ENCODE data around the gene DNAH1. TPM values are rescaled to one million over a fixed set of nuclear protein-coding genes. Genes with fewer than 3 reads are reported as not detected.

DNAH1 gene
- total RNA-seq, 1 experiment from 2014 or later, result 8.3 TPM

- Histone ChIP-seq H3K9me3 (ENCODE audit: low read length) (no peaks in the 10 kb centered on the region), H3K79me2 (ENCODE audit: low read length) (no peaks in the 10 kb centered on the region), H3K27ac (ENCODE audit: low read length) (no peak overlapping the region), H2AFZ (ENCODE audit: low read length) (no peak overlapping the region), H3K9ac (ENCODE audit: low read length) (no peak overlapping the region), H3K4me2 (ENCODE audit: low read depth, low read length, poor library complexity, severe bottlenecking) (no peak overlapping the region), H3K36me3 (ENCODE audit: insufficient read depth, low read length) (no peaks in the 10 kb centered on the region), H3K9me2 (replicated peaks; ENCODE audit: insufficient read depth, low read length) (no peaks in the 10 kb centered on the region), H3K4me3 (ENCODE audit: low read length) (no peak overlapping the region), H3K4me1 (ENCODE audit: low read length) (no peaks in the 10 kb centered on the region), H3K27me3 (ENCODE audit: low read length) (no peaks in the 10 kb centered on the region), H4K20me1 (ENCODE audit: insufficient read depth, low read depth, low read length) (no peaks in the 10 kb centered on the region)
- DNase-seq, result no peak
These were observed 78.0 kb downstream of the DNAH1 start for GRCh38 chr3:52393959-52394670.

- Histone ChIP-seq H3K4me2 (ENCODE audit: low read depth, low read length, poor library complexity, severe bottlenecking) (no peak overlapping the region), H3K4me1 (ENCODE audit: low read length) (no peaks in the 10 kb centered on the region), H3K79me2 (ENCODE audit: low read length) (no peaks in the 10 kb centered on the region), H3K9ac (ENCODE audit: low read length) (no peak overlapping the region), H4K20me1 (ENCODE audit: insufficient read depth, low read depth, low read length) (no peaks in the 10 kb centered on the region), H3K27me3 (ENCODE audit: low read length) (no peaks in the 10 kb centered on the region), H3K4me3 (ENCODE audit: low read length) (no peak overlapping the region), H3K36me3 (ENCODE audit: insufficient read depth, low read length) (no peaks in the 10 kb centered on the region), H3K9me3 (ENCODE audit: low read length) (no peaks in the 10 kb centered on the region), H3K9me2 (replicated peaks; ENCODE audit: insufficient read depth, low read length) (no peaks in the 10 kb centered on the region), H2AFZ (ENCODE audit: low read length) (no peak overlapping the region), H3K27ac (ENCODE audit: low read length) (no peak overlapping the region)
- no peak for DNase-seq
These were observed 78.8 kb downstream of the DNAH1 start for GRCh38 chr3:52394751-52395502.

- no peak overlapping the region for H3K9ac ChIP-seq (ENCODE audit: low read length)
These were observed 79.4 kb downstream of the DNAH1 start for GRCh38 chr3:52395503-52395865.

GRCh38 chr3:52396011-52396906 is 80.1 kb downstream of the DNAH1 start:
- H3K9me2 ChIP-seq (replicated peaks; ENCODE audit: insufficient read depth, low read length), result no peaks in the 10 kb centered on the region
- no peak for DNase-seq

More at GRCh38 chr3:52395503-52395865, 79.4 kb downstream of the DNAH1 start:
- no peaks in the 10 kb centered on the region for H3K36me3 ChIP-seq (ENCODE audit: insufficient read depth, low read length)
- no peak overlapping the region for H3K4me3 ChIP-seq (ENCODE audit: low read length)
- H4K20me1 ChIP-seq (ENCODE audit: insufficient read depth, low read depth, low read length), result no peaks in the 10 kb centered on the region
- H3K9me3 ChIP-seq (ENCODE audit: low read length), result no peaks in the 10 kb centered on the region
- H3K9me2 ChIP-seq (replicated peaks; ENCODE audit: insufficient read depth, low read length), result no peaks in the 10 kb centered on the region
- H3K27ac ChIP-seq (ENCODE audit: low read length), result no peak overlapping the region
- H3K27me3 ChIP-seq (ENCODE audit: low read length), result no peaks in the 10 kb centered on the region
- H3K79me2 ChIP-seq (ENCODE audit: low read length), result no peaks in the 10 kb centered on the region
- no peaks in the 10 kb centered on the region for H3K4me1 ChIP-seq (ENCODE audit: low read length)
- no peak for DNase-seq
- H3K4me2 ChIP-seq (ENCODE audit: low read depth, low read length, poor library complexity, severe bottlenecking), result no peak overlapping the region
- no peak overlapping the region for H2AFZ ChIP-seq (ENCODE audit: low read length)

GRCh38 chr3:52396907-52397591 is 80.9 kb downstream of the DNAH1 start:
- no peaks in the 10 kb centered on the region for H3K4me1 ChIP-seq (ENCODE audit: low read length)
- no peaks in the 10 kb centered on the region for H3K27me3 ChIP-seq (ENCODE audit: low read length)
- no peak overlapping the region for H3K9ac ChIP-seq (ENCODE audit: low read length)
- DNase-seq, result no peak
- H3K9me3 ChIP-seq (ENCODE audit: low read length), result no peaks in the 10 kb centered on the region
- no peaks in the 10 kb centered on the region for H3K79me2 ChIP-seq (ENCODE audit: low read length)
- H3K4me2 ChIP-seq (ENCODE audit: low read depth, low read length, poor library complexity, severe bottlenecking), result no peak overlapping the region
- no peak overlapping the region for H3K27ac ChIP-seq (ENCODE audit: low read length)
- no peaks in the 10 kb centered on the region for H4K20me1 ChIP-seq (ENCODE audit: insufficient read depth, low read depth, low read length)
- no peaks in the 10 kb centered on the region for H3K9me2 ChIP-seq (replicated peaks; ENCODE audit: insufficient read depth, low read length)
- no peaks in the 10 kb centered on the region for H3K36me3 ChIP-seq (ENCODE audit: insufficient read depth, low read length)
- no peak overlapping the region for H3K4me3 ChIP-seq (ENCODE audit: low read length)
- no peak overlapping the region for H2AFZ ChIP-seq (ENCODE audit: low read length)

More at GRCh38 chr3:52396011-52396906, 80.1 kb downstream of the DNAH1 start:
- no peak overlapping the region for H3K4me3 ChIP-seq (ENCODE audit: low read length)
- no peak overlapping the region for H3K27ac ChIP-seq (ENCODE audit: low read length)
- H3K9ac ChIP-seq (ENCODE audit: low read length), result no peak overlapping the region
- no peaks in the 10 kb centered on the region for H4K20me1 ChIP-seq (ENCODE audit: insufficient read depth, low read depth, low read length)
- H2AFZ ChIP-seq (ENCODE audit: low read length), result no peak overlapping the region
- no peaks in the 10 kb centered on the region for H3K27me3 ChIP-seq (ENCODE audit: low read length)
- H3K9me3 ChIP-seq (ENCODE audit: low read length), result no peaks in the 10 kb centered on the region
- no peak overlapping the region for H3K4me2 ChIP-seq (ENCODE audit: low read depth, low read length, poor library complexity, severe bottlenecking)
- no peaks in the 10 kb centered on the region for H3K79me2 ChIP-seq (ENCODE audit: low read length)
- no peaks in the 10 kb centered on the region for H3K4me1 ChIP-seq (ENCODE audit: low read length)
- H3K36me3 ChIP-seq (ENCODE audit: insufficient read depth, low read length), result no peaks in the 10 kb centered on the region

- H3K36me3 ChIP-seq (ENCODE audit: insufficient read depth, low read length), result no peaks in the 10 kb centered on the region
These were observed 81.7 kb downstream of the DNAH1 start for GRCh38 chr3:52397676-52398399.

GRCh38 chr3:52398670-52399081 is 82.6 kb downstream of the DNAH1 start:
- no peak overlapping the region for H3K4me2 ChIP-seq (ENCODE audit: low read depth, low read length, poor library complexity, severe bottlenecking)
- H3K4me1 ChIP-seq (ENCODE audit: low read length), result no peaks in the 10 kb centered on the region
- DNase-seq, result no peak
- H3K4me3 ChIP-seq (ENCODE audit: low read length), result no peak overlapping the region
- no peak overlapping the region for H2AFZ ChIP-seq (ENCODE audit: low read length)
- H3K9me2 ChIP-seq (replicated peaks; ENCODE audit: insufficient read depth, low read length), result no peaks in the 10 kb centered on the region
- no peaks in the 10 kb centered on the region for H3K79me2 ChIP-seq (ENCODE audit: low read length)
- no peak overlapping the region for H3K27ac ChIP-seq (ENCODE audit: low read length)
- no peaks in the 10 kb centered on the region for H4K20me1 ChIP-seq (ENCODE audit: insufficient read depth, low read depth, low read length)
- H3K9me3 ChIP-seq (ENCODE audit: low read length), result no peaks in the 10 kb centered on the region
- H3K36me3 ChIP-seq (ENCODE audit: insufficient read depth, low read length), result no peaks in the 10 kb centered on the region
- no peak overlapping the region for H3K9ac ChIP-seq (ENCODE audit: low read length)
- no peaks in the 10 kb centered on the region for H3K27me3 ChIP-seq (ENCODE audit: low read length)

More at GRCh38 chr3:52397676-52398399, 81.7 kb downstream of the DNAH1 start:
- H3K9me2 ChIP-seq (replicated peaks; ENCODE audit: insufficient read depth, low read length), result no peaks in the 10 kb centered on the region
- no peaks in the 10 kb centered on the region for H3K27me3 ChIP-seq (ENCODE audit: low read length)
- H2AFZ ChIP-seq (ENCODE audit: low read length), result no peak overlapping the region
- no peaks in the 10 kb centered on the region for H3K4me1 ChIP-seq (ENCODE audit: low read length)
- H3K79me2 ChIP-seq (ENCODE audit: low read length), result no peaks in the 10 kb centered on the region
- no peaks in the 10 kb centered on the region for H3K9me3 ChIP-seq (ENCODE audit: low read length)
- no peak overlapping the region for H3K9ac ChIP-seq (ENCODE audit: low read length)
- H3K4me3 ChIP-seq (ENCODE audit: low read length), result no peak overlapping the region
- no peaks in the 10 kb centered on the region for H4K20me1 ChIP-seq (ENCODE audit: insufficient read depth, low read depth, low read length)
- H3K4me2 ChIP-seq (ENCODE audit: low read depth, low read length, poor library complexity, severe bottlenecking), result no peak overlapping the region
- H3K27ac ChIP-seq (ENCODE audit: low read length), result no peak overlapping the region
- DNase-seq, result no peak

Data from Karpas-422 (cell line).